A673 (cell line): ENCODE results near the gene CHRM4. TPM values are rescaled to one million over a fixed set of nuclear protein-coding genes. Genes with fewer than 3 reads are reported as not detected.

Experiments used
- BruUV-seq: library from RNA; stranded (reverse); fragments of 400-500 nt; replicated peaks from 2 replicates; lab custom pipeline; 2021; lab: Mats Ljungman, UMichigan
- CTCF ChIA-PET: fragments of 300-600 bp; sonication (Branson Sonifier 250); formaldehyde crosslinking; loops from one replicate; lab custom pipeline; 2022; ENCODE audit warnings: antibody characterized with exemption; lab: Charles Lee
- POLR2A ChIA-PET: fragments of 300-600 bp; sonication (Branson Sonifier 250); formaldehyde crosslinking; loops from one replicate; lab custom pipeline; 2022; ENCODE audit warnings: antibody characterized with exemption; ENCODE audit not compliant: low non-redundant PET; lab: Charles Lee
- DNase-seq: peaks from one replicate; pipeline ENCODE4 v3.0.0-alpha.2; 2015; ENCODE audit warnings: low spot score
- H3K27ac ChIP-seq: fragments of 200-600 bp; sonication (generic); 2 replicates; pipeline ENCODE4 v1.5.1; 2016; ENCODE audit warnings: mixed run types, low read depth, mild to moderate bottlenecking, mixed read lengths, antibody characterized with exemption, low read length; ENCODE audit not compliant: poor library complexity, severe bottlenecking
- H3K27me3 ChIP-seq: fragments of 200-600 bp; sonication (generic); replicated peaks from 2 replicates; pipeline ENCODE4 v1.6.1; 2017; ENCODE audit warnings: mixed run types, low read depth, mild to moderate bottlenecking, mixed read lengths, antibody characterized with exemption, low read length; ENCODE audit not compliant: insufficient read depth, poor library complexity
- H3K36me3 ChIP-seq: fragments of 200-600 bp; sonication (generic); 2 replicates; pipeline ENCODE4 v1.6.1; 2016; ENCODE audit warnings: mixed run types, mild to moderate bottlenecking, mixed read lengths, antibody characterized with exemption, low read length; ENCODE audit not compliant: insufficient read depth, poor library complexity, severe bottlenecking
- H3K4me1 ChIP-seq: fragments of 200-600 bp; sonication (generic); 2 replicates; pipeline ENCODE4 v1.6.1; 2017; ENCODE audit warnings: mixed run types, mild to moderate bottlenecking, mixed read lengths, antibody characterized with exemption, low read length; ENCODE audit not compliant: insufficient read depth, poor library complexity, severe bottlenecking
- H3K4me3 ChIP-seq: fragments of 200-600 bp; sonication (generic); 2 replicates; pipeline ENCODE4 v1.5.1; 2016; ENCODE audit warnings: low read depth, mixed run types, mild to moderate bottlenecking, mixed read lengths, low read length; ENCODE audit not compliant: poor library complexity, severe bottlenecking
- H3K9me3 ChIP-seq: fragments of 200-600 bp; sonication (generic); 2 replicates; pipeline ENCODE4 v1.6.1; 2016; ENCODE audit warnings: mixed run types, low read depth, mild to moderate bottlenecking, mixed read lengths, antibody characterized with exemption, low read length; ENCODE audit not compliant: poor library complexity, severe bottlenecking
- EZH2 ChIP-seq: fragments of 200-600 bp; sonication (generic); IDR thresholded peaks from 2 replicates; pipeline ENCODE4 v1.6.1; 2017; ENCODE audit warnings: borderline replicate concordance, low read depth, mild to moderate bottlenecking, mixed read lengths, antibody characterized with exemption, low read length; ENCODE audit not compliant: poor library complexity, severe bottlenecking
- intact Hi-C: fragments of 100-400 bp; cut with micrococcal nuclease; formaldehyde crosslinking; loops from one replicate; pipeline ENCODE4 v1.10.0; 2022; ENCODE audit not compliant: unreplicated experiment
- total RNA-seq: library from RNA; stranded (reverse); gene quantifications from 2 replicates; pipeline ENCODE4 v1.2.3, GENCODE V29; 2021
- TF ChIP-seq, protein P1 (sequence below): fragments of 300-800, 200-600 bp; sonication (generic); conservative IDR thresholded peaks from 2 replicates; pipeline ENCODE4 v1.5.1; 2017; ENCODE audit warnings: low read depth, mild to moderate bottlenecking, antibody characterized with exemption, low read length, moderate library complexity, mixed read lengths

Gene CHRM4
- total RNA-seq, 1 experiment from 2014 or later = not detected

DNA sequence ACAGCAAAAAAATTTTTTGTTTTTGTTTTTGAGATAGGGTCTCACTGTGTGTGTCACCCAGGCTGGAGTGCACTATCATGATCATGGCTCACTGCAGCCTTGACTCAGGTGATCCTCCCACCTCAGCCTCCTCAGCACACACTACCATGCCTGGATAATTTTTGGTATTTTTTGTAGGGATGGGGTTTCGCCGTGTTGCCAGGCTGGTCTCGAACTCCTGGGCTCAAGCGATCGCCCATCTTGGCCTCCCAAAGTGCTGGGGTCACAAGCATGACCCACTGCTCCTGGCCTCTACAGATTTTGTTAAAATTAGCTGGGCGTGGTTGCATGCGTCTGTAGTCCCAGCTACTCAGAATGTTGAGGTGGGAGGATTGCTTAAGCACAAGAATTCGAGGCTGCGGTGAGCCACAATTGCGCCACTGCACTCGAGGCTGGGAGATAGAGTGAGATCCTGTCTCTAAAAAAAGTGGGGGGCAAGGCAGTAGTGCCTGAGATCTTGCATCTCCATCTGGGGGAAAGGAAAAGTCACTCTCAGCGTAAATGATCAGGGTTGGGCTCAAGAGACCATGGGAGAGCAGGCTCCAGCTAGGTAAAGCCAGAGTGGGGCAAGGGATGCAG, 54.9 kb downstream of the CHRM4 start:
- H3K27ac ChIP-seq = no peak overlapping the region
- peaks cover 14% of the 10 kb centered on the region for H3K27me3 ChIP-seq
- no peaks in the 10 kb centered on the region for H3K9me3 ChIP-seq
- H3K4me3 ChIP-seq = no peak overlapping the region
- ChIA-PET POLR2A (no interaction called here), CTCF (interaction anchor here (1.0 kb wide), 1 partner anchor 11 kb away, joined by 3 read pairs; the partner anchor contains the start of gene DGKZ)
- BruUV-seq = no TSS peak
- DNase-seq = no peak
- H3K4me1 ChIP-seq = peaks cover 42% of the 10 kb centered on the region
- H3K36me3 ChIP-seq = no peaks in the 10 kb centered on the region
- TF ChIP-seq, protein P1, sequence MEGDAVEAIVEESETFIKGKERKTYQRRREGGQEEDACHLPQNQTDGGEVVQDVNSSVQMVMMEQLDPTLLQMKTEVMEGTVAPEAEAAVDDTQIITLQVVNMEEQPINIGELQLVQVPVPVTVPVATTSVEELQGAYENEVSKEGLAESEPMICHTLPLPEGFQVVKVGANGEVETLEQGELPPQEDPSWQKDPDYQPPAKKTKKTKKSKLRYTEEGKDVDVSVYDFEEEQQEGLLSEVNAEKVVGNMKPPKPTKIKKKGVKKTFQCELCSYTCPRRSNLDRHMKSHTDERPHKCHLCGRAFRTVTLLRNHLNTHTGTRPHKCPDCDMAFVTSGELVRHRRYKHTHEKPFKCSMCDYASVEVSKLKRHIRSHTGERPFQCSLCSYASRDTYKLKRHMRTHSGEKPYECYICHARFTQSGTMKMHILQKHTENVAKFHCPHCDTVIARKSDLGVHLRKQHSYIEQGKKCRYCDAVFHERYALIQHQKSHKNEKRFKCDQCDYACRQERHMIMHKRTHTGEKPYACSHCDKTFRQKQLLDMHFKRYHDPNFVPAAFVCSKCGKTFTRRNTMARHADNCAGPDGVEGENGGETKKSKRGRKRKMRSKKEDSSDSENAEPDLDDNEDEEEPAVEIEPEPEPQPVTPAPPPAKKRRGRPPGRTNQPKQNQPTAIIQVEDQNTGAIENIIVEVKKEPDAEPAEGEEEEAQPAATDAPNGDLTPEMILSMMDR = no peak
- TF ChIP-seq EZH2 = no peak
- intact Hi-C loops = no loop called here

DNA sequence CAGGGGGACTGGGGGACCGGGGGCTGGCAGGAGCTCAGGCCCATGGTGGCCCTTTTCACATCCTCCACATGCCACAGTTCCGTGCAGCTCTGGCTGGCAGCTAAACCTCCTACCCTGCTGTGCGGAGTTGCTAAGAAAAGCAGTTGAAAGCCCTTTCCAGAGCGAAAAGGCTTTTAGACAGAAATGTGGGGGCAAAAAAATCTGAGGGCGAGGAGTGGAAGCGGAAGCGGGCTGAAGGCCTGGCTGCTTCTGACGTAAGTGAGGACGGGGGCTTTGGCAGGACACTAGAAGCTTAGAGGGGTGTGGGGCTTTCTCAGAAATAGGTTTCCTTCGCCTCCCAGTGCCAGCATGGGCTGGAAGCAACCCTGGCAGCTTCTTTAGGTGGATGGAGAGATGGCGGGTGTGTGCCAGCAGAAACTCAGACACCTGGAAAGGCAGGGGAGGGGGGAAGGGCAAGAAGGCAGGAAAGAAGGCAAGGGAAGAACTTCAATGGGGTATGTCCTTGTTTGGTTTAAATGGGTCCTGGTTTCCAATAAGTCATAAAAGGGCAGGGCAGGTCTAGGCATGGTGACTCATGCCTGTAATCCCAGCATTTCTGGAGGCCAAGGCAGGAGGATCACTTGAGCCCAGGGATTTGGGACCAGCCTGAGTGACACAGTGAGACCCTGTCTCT, 55.5 kb downstream of the CHRM4 start:
- POLR2A ChIA-PET = interaction anchor here (0.6 kb wide), 1 partner anchor 41 kb away, joined by 3 read pairs; no protein-coding TSS in a partner anchor
- peaks cover 14% of the 10 kb centered on the region for H3K27me3 ChIP-seq
- peak overlapping the region; percentile 1 for H3K27ac ChIP-seq
- no TSS peak for BruUV-seq
- no peaks in the 10 kb centered on the region for H3K36me3 ChIP-seq
- H3K9me3 ChIP-seq = no peaks in the 10 kb centered on the region
- peak; percentile 56 for DNase-seq
- H3K4me1 ChIP-seq = peaks cover 45% of the 10 kb centered on the region
- CTCF ChIA-PET = interaction anchor here (1.0 kb wide), 1 partner anchor 11 kb away, joined by 3 read pairs; the partner anchor contains the start of gene DGKZ
- no peak overlapping the region for H3K4me3 ChIP-seq
- intact Hi-C loops = no loop called here
- TF ChIP-seq, protein P1 = no peak
- no peak for TF ChIP-seq EZH2

DNA sequence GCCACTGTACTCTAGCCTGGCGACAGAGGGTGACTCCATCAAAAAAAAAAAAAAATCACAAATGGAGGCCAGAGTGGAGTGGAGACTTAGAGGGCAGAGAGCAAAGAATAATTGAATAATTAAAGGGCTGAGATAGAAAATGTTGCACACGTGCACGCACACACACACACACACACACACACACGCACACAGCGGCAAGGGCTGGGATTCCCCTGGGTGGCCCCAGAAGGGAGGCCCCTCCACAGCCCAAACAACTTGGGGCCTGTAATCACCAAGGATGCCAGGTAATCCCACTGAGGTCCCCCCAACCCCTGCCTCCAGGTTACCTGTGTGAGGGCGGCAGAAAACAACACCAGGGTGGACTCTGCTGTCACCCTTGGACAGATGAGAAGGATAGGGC, 56.3 kb downstream of the CHRM4 start:
- BruUV-seq = no TSS peak
- no peaks in the 10 kb centered on the region for H3K36me3 ChIP-seq
- H3K27ac ChIP-seq = no peak overlapping the region
- POLR2A ChIA-PET = interaction anchor here (0.6 kb wide), 2 partner anchors 40 to 1202 kb away, joined by 3 read pairs; no protein-coding TSS in a partner anchor
- peaks cover 14% of the 10 kb centered on the region for H3K27me3 ChIP-seq
- peaks cover 53% of the 10 kb centered on the region for H3K4me1 ChIP-seq
- TF ChIP-seq, protein P1 = no peak
- TF ChIP-seq EZH2 = no peak
- intact Hi-C loops = no loop called here
- no peaks in the 10 kb centered on the region for H3K9me3 ChIP-seq
- CTCF ChIA-PET = interaction anchor here (1.1 kb wide), 1 partner anchor 26 kb away, joined by 3 read pairs; no protein-coding TSS in a partner anchor
- no peak for DNase-seq
- no peak overlapping the region for H3K4me3 ChIP-seq
